Esophagus squamous epithelium (tissue), 4 donors: ENCODE results near the gene YIPF2.

ENCODE experiments used
- POLR2A ChIP-seq, 4 donors: fragments of 450-650 bp; IDR thresholded peaks; one replicate each; pipeline ENCODE4 v1.6.1; 2017; ENCODE audit warnings: antibody characterized with exemption in 4 of 4, mild to moderate bottlenecking in 4 of 4, moderate library complexity in 3 of 4
- TF ChIP-seq, protein P1 (sequence below), 6 experiments: fragments of 450-650 bp in 4 of 6; fragments of 200-600 bp in 2 of 6; sonication (generic) in 2 of 6; IDR thresholded peaks; one replicate each; pipeline ENCODE4 v1.5.1; 2016 to 2019; ENCODE audit warnings: antibody characterized with exemption in 6 of 6, mild to moderate bottlenecking in 4 of 6, moderate library complexity in 4 of 6

- TF ChIP-seq, protein P1, sequence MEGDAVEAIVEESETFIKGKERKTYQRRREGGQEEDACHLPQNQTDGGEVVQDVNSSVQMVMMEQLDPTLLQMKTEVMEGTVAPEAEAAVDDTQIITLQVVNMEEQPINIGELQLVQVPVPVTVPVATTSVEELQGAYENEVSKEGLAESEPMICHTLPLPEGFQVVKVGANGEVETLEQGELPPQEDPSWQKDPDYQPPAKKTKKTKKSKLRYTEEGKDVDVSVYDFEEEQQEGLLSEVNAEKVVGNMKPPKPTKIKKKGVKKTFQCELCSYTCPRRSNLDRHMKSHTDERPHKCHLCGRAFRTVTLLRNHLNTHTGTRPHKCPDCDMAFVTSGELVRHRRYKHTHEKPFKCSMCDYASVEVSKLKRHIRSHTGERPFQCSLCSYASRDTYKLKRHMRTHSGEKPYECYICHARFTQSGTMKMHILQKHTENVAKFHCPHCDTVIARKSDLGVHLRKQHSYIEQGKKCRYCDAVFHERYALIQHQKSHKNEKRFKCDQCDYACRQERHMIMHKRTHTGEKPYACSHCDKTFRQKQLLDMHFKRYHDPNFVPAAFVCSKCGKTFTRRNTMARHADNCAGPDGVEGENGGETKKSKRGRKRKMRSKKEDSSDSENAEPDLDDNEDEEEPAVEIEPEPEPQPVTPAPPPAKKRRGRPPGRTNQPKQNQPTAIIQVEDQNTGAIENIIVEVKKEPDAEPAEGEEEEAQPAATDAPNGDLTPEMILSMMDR (IDR thresholded peaks at IDR 0.05) = no peak
- no peak for TF ChIP-seq POLR2A (IDR thresholded peaks at IDR 0.05)
These were observed 29.8 kb downstream of the YIPF2 start for GRCh38 chr19:10898633-10899032.
